Kidney glomerular epithelial cell (primary cell): ENCODE measurements around the gene RNF220.
A peak's percentile ranks its signal among the peaks of the same experiment; 100 is the strongest.

ENCODE experiments used
- DNase-seq: peaks from one replicate; lab custom pipeline; 2025; lab: John Stamatoyannopoulos, UW

Gene RNF220

DNA sequence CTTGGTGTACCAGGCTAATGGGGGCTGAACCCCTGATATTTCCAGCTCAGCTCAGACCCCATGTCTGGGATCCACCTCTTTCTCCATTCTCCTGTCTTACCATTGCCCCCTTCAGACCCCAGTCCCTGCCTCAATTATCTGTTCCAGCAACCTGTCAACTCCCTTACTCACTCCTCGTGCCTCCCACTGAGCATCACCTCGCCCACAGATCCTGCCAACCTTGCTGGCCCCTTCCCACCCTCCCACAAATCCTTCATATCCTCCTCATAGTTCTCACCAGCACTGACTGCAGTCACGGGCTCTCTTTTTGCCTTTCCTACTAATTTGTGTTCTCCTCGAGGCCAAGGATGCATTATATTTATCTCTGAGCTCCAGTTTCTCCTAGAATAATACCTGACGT lies 206.4 kb downstream of the RNF220 start:
- no peak for DNase-seq

DNA sequence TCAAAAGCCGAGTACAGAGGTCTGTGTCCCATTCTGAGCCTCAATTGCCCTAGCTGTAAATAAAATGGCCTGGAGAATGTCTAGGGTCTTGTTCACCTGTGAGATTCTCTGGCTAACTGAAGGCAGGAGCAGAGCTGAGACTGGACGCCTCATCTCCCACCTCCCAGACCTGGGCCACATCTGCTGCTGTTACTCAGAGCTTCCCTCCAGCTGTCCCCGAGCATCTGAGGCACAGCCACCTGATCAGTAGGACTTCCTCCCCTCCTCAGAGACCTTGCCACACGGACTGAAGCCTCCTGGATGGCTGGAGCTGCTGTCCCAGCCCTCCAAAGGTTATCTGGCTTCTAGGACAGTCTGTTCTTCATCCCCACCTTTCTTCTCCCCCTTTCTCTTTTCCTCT lies 206.8 kb downstream of the RNF220 start:
- no peak for DNase-seq

DNA sequence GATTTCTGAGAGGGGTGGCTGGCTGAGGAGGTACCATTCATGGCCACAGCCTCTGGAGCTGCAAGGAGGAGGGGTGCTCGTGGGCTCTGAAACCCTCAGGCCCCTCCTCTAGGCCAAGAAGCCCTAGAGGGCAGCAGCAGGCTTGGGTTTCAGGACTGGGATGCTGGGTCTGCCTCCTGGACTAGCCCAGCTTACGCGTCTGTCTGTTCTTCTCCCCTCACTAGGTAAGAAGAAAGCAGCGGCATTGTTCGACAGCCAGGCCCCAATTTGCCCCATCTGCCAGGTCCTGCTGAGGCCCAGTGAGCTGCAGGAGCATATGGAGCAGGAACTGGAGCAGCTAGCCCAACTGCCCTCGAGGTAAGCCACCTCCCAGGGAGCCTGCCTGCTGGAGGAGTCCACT lies 208.9 kb downstream of the RNF220 start:
- DNase-seq, result no peak

DNA sequence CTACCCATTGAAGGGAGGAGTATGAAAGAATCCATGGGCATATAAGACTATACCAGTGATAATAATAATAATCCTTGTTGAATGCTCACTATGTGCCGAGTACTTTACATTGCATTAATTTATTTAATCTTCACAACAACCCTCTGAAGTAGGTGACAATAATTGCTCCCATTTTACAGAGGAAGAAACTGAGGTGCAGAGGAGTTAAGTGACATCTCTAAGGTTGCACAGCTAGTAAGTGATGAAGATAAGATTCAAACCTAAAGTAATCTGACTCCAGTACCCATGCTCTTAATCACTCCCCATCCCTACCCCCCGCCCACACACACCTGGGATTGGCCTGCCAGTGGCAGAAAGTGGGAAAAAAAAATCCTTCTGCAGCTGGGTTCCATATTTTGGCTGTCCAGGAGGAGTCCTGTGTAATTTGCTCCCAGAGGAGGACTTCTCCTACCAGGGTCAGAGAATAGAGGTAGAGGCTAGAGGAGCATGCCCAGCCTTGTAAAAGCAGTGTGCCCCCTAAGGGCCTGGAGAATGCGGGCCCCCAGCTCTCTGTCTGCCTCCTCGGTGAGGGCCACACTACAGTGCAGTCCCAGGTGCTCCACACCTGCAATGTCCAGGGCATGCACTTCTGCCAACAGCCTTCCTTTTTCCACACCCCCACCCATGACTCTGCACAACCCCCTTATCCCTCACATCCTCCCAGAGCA lies 211.4 kb downstream of the RNF220 start:
- no peak for DNase-seq

DNA sequence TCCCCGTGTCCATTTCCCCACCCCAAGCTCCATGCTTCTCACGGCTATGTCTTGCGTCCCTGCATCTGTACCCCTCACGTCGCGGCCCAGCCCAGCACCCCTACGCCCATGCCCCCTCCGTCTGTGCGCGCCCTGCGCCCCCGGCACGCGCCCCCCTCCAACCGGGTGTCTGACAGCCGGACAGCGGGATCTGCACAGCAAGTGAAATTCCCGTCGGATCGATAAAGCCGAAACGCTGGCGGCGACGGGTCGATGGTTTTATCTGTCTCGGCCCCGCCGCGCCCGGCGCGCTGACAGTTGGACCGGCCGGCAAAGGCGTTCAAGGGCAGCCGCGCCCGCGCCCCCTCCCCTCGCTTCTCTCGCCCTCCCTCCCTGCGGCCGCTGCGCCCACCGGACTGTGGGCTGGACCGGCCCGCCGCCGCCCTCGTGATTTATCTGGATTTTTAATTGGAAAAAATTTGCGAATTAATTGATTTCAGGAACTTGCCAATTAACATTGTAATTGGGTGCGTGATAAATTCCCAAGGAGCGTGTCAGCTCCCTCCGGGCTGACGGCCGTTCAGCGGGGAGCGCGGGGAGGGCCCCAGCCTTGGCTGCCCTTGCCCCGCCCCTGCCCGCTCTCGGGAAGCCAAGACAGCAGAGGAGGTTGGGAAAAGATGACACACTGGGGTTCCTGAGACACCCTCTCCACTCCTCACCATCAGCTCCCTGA lies 212.1 kb downstream of the RNF220 start:
- DNase-seq, result no peak

DNA sequence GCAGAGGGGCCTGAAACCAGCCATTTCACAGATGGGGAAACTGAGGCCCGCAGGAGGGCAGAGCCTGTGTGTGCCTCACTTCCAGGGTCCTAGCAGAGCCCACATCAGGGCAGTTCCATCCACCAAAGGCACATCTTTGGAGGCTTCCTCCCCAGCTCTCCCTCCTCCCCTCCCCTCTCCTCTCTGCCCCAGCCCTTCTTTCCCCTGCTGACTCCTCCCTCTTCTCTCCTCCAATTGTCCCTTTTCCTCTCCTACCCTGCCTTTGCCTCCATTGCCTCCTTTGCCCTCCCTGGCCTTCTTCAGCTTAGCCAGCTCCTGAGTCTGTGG lies 212.6 kb downstream of the RNF220 start:
- no peak for DNase-seq

DNA sequence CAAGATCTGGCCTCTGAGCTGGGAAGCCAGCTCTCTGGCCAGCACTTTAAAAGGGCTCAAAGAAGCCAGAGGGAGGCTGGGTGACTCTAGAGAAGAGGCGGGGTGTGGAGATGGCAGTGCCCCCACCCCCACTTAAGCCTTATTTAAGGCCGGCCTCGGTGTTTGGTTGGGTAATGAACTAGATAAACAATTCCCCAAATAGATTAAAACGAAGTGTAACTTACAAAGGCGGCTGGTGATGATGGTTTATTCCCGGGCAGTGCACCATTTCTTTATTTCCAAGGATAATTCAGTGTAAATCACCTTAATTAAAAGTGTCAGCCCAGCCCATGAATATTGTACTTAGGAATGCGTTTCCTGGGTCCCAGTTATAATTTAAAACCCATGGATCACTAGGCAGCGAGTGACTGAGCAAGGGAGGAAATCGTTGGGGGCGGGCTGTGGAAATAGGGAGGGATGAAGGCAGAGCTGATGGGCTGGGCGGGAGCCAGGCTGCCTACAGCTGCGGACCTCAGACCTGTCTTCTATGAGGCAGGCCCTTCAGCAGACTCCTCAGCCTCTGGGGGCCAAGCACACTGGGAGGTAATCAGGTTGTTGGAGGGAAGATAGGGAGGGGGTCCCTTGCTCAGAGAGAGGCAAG lies 214.3 kb downstream of the RNF220 start:
- DNase-seq, result peak; percentile 85

DNA sequence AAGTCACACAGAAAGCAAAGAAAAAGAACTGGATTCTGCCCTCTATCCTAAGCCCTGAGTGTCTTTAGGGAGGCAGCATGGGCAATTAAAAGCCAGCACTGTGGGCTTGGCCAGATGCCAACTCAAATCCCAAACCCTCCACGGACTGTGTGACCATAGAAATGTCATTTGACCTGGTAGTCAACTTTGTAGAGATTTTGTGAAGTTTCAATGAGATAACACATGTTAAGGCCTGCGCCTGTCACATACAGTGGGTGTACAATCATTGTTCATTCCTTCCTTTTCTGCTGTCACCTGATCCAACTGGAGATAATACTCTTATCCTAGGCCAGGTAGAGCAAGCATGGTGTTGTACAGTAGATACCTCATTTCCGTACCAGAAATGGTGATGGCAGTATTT lies 215.0 kb downstream of the RNF220 start:
- no peak for DNase-seq

DNA sequence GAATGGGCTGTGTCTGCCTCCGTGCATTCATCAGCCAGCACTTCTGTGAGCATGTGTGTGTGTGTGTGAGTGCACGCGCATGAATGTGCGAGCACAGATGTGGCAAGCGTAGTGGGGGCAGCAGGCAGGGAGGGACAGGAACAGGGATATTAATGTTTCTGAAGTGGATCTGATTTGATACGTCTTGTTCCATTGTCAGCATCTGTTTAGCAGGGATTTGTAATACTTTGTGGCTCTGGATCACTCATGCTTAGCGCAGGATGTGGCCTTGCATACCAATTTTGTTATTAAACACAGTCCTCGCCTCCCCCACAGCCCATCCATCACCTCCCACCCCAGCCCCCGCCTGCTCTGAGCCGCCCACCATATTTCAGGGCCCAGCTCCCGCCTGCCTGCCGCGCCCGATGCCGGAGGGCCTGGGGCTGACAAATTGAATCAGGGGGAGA lies 216.8 kb downstream of the RNF220 start:
- DNase-seq, result peak; percentile 47

DNA sequence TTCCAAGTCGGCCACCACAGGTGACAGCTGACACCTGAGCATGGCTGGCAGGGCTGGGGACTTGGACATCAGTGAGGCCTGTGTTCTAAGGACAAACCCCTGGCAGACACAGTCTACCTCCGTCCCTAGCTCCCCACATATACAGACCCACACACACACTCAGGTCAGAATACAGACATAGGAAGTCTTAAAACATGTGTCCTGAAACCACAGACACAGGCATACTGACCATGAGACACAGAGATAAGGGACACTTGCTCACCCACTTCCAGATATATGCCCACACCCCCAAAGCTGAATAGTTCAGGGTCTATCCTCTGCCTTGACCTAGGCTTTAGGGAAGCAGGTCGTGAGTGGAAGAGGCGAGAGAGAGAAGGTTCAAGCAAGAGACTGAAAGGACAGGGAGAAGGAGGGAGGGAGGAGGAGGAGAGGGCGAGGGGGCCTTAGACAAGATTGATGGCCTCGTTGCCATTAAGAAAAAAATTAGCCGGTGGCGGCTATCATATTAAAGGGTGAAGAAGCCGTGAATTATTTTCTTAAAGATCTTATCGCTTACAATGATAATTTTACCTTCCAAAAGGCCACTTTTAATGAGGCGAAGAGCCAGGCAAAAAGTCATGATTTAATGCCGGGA lies 219.3 kb downstream of the RNF220 start:
- DNase-seq, result no peak

DNA sequence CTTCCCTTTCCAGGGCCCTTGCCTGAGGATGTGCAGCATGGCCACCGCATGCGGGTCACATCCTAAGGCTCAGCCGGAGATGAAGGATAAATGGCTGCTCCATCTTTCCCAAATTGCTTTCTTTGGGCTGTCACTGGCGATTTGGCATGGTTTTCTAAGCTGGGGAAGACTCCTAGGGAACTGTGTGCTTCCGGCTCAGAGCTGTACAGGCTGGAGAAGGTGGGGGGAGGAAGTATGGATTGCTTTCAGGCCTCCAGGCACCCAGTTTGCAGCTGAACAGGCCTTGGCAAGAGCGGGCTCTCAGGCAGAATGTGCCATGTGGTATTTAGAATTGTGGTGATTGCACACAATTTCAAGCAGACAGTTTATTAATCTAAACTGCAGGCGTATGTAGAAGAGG lies 220.3 kb downstream of the RNF220 start:
- DNase-seq, result no peak

DNA sequence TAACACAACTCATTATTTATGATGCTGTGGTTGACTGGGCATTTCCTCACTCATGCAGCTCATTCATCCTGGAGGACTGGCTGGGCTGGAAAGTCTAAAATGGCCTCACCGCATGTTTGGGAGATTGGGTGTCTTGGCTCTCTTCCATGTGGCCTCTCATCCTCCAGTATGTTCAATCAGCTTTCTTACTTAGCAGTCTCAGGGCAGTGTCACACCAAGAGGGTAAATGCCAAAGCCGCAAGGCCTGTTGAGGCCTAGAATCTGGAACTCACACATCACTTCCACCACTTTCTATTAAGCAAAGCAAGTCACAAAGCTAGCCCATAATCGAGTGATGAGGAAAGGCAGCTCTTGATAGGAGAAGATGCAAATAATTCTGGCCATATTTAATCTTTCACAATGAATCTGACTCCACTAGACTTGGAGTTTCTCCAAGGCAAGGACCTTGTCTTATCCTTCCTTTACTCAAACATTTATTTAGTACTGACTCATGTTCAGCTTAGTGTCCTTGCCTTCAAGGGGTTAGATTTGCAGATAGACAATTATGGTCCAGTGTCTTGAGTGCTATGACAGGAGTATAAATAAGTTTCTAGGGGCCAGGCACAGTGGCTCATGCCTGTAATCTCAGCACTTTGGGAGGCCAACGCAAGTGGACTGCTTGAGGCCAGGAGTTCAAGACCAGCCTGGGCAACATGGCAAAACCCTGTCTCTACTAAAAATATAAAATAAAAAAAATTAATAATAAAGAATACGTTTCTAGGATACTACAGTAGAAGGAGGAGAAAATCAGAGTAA lies 224.1 kb downstream of the RNF220 start:
- DNase-seq, result peak; percentile 90

DNA sequence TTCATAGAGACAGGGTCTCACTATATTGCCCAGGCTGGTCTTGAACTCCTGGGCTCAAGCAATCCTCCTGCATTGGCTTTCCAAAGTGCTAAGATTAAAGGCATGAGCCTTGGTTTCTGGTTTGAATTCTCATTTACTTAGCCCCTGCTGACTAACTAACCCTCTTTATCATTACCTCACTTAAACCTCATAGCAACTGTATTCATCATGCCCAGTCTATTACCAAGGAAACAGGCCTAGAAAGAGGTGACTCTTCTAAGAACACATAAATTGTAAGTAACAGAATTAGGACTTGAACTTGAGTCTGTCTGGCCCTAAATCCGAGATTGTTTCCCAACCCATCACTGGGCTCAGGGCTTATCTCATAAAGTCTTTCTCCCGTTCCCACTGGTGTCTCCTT lies 225.1 kb downstream of the RNF220 start:
- DNase-seq, result no peak

DNA sequence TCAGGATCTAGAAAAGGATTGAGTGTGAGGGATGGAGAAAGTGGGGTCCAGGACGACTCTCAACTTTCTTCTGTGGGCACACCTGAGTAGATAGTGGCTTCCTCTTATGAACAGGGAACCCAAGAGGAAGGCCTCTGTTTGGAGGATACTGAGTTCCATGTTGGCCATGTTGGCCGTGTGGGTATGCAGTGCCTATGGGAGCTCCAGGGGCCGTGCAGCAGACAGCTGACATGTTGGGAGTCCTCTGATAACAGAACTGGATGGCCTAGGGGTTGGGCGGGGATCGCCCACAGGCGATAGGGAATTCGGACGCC lies 226.2 kb downstream of the RNF220 start:
- DNase-seq, result no peak

DNA sequence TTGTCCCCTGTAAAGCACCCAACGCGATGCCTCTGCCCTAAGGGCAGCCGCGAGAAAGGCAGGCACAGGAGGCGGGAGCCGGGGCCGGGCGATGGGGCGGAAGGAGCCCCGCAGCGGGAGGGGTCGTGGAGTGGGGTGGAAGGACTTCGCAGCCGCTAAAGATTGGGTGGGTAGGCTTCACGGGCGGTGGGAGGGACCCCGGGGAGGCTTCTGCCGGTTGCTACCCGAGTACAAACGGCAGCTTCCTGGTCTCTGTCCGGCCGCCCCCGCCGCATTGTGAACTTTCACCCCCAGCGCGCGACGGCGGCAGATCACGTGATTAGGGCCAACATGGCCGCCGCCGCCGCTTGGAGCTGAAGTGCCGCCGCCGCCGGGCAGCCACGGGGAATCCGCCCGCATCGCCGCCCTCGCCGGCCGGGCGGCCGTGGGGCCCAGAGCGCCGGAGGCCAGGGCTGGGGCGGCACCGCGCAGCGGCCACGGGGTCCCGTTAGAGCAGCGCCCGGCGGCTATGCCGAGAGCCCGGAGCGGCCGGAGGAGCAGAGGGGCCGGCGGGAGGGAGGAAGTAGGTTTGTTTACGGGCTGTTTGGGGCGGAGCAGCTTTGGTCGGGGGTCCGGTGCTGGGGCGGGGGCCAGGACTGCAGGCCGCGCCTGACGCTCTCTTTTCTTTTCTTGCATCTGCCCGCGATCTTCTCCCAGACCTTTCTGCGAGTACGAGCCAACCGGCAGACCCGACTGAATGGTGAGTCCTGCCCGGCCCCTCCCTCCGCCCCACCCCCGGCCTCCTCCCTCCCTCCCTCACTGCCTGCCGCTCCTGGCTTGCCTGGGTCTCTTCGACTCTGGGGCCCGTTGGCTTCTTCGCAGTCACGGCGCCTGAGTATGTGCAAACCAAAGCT lies 226.8 kb downstream of the RNF220 start:
- DNase-seq, result peak; percentile 69

DNA sequence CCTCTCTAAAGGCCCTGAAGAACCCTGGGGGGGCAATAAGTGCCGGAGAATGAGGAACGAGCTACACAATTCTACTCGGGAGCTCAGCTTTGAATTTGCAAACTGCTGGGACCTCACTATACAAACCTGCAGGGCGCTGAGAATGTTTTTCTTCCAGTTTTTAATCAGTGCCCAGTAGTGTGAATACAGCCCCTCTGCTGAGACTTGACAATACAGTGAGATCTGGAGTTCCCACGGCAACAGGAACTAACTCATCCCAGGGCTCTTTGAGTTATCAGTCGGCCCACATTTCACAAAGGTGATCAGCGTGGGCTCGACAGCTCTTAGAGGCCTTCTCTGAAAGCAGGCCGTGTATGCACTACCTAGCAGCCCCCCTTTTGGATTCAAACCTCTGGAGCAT lies 227.5 kb downstream of the RNF220 start:
- DNase-seq, result peak; percentile 38

DNA sequence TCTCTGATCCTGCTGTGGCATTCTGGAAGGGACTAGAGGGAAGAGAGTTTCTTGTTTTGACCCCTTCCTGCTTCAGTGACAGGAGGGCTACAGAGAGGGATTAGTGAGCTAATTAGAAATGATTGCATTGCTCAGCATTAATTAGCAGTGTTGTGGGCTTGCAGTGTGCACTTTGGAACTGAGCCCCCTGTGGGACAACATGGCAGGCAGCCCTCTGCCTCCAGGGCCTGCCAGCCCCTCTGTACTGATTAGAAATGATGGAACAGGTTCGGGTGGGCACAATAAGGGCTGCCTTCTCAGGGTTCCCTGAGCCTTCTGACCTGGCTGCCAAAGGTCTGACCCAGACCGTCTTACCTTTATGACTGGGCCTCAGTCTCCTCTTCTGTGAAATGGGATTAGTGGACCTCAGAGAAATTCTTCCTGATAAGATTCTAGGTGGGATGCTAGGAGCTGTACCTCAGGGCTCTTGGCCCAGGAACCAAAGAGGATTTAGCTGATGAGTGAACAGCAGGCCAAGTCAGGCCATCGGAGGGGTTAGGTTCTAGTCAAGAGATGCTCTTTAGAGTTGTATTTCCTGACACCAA lies 229.6 kb downstream of the RNF220 start:
- DNase-seq, result no peak

DNA sequence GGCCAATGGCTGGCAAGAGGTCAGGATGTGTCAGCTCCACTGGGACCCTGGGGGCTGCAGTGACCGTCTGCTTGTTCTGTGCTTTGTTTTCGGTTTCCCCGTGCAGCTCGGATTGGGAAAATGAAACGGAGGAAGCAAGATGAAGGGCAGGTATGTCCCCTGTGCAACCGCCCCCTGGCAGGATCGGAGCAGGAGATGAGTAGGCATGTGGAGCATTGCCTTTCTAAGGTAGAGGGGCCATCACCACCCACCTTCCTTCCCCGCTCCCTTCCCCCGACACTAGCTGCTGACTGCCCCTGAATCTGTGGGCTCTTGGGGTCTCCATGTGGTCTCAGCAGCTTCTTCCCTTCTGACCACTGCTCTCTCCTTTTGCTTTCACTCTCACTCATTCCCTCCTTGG lies 230.4 kb downstream of the RNF220 start:
- DNase-seq, result no peak

DNA sequence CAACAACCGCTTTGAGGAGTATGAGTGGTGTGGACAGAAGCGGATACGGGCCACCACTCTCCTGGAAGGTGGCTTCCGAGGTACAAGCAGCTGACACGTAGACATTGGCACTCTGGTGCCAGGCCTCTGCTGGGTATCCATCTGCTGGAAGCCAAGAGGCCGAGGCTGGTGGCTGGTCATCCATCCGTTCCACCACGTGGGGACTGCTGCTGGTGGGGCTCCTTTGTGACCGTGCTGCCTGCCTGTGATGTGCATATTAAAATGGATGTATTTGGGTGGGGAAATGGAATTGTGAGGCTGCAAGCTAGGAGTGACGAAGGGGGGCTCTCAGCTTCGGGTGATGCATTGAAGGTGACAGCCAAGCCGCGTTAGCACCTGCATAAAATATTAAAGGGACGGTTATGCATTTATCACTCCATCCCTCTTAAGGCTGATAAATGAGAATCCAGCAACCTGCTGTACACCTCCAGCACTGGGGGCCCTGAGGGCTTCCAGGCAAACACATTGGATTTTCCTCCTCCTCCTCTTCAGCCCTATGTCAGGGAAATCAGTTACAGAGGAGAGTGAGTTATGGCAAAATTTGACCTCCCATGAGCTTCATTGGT lies 231.1 kb downstream of the RNF220 start:
- DNase-seq, result no peak
